Activated T-cell treated with anti-CD3 and anti-CD28 coated beads for 1 hour (primary cell): ENCODE data around the gene CASTOR1.
A peak's percentile ranks its signal among the peaks of the same experiment; 100 is the strongest.
"Not testable (repeated sequence)": the region's sequence is repeated elsewhere in the genome, so short reads cannot be mapped to it uniquely, and the experiment has no call there.

ENCODE experiments used
- DNase-seq: peaks from one replicate; pipeline ENCODE4 v3.0.0-alpha.2; 2020; ENCODE audit warnings: low read depth

The CASTOR1 gene

GRCh38 chr22:30289141-30289979 lies at the start of gene CASTOR1:
Gene CASTOR1, minus strand, starts transcription at chr22:30289505. Its CDS starts 8 bp downstream, at chr22:30289497.
- DNase-seq: peak; percentile 84

DNA sequence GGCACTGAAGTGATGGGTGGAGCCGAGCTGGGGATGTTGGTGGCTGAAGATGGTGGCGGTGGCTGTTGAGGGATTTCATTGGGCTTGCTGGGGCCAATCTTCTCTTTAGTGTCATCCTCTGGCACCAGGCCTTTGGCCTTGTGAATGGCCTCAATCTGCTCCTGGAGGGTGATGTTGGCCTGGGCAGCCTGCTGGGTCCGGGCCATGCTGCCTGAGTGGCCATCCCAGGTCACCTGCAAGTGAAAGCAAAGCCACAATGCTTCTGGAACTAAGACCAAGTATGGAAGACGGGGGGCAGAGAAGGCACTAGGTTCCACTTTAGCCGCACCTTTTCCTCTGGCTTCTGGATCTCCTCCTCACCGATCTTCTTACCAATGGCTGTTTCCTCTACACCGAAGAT lies 49.5 kb upstream of the CASTOR1 start:
- DNase-seq: no peak

GRCh38 chr22:30338341-30338740 lies 49.0 kb upstream of the CASTOR1 start:
- DNase-seq: not testable (repeated sequence)

- no peak for DNase-seq
Observed at GRCh38 chr22:30337461-30337778, 48.1 kb upstream of the CASTOR1 start.

GRCh38 chr22:30336752-30337460 lies 47.6 kb upstream of the CASTOR1 start:
- DNase-seq: no peak

- no peak for DNase-seq
Observed at GRCh38 chr22:30335236-30335635, 45.9 kb upstream of the CASTOR1 start.

GRCh38 chr22:30334646-30335045 lies 45.3 kb upstream of the CASTOR1 start:
- DNase-seq: no peak

DNA sequence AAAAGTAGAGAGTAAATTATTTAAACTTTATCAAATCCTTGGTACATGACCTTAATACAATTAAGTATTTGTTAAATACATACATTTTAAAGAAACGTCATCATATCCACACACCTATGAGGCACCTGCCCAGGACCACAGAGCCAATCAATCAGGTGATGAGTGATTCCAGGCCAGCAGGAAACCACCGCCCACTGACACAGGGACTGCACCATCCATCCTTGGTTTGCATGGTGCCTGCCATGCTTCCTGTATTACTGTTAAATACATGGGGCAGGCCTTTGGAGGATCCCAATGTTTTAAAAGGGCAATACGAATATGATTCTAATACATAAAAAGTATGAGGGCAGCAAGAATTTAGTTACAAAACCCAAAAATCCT lies 44.4 kb upstream of the CASTOR1 start:
- DNase-seq: no peak

- no peak for DNase-seq
Observed at GRCh38 chr22:30332994-30333706, 43.8 kb upstream of the CASTOR1 start.

GRCh38 chr22:30332551-30332950 lies 43.2 kb upstream of the CASTOR1 start:
- DNase-seq: no peak

GRCh38 chr22:30328466-30329049 lies 39.3 kb upstream of the CASTOR1 start:
- no peak for DNase-seq

DNA sequence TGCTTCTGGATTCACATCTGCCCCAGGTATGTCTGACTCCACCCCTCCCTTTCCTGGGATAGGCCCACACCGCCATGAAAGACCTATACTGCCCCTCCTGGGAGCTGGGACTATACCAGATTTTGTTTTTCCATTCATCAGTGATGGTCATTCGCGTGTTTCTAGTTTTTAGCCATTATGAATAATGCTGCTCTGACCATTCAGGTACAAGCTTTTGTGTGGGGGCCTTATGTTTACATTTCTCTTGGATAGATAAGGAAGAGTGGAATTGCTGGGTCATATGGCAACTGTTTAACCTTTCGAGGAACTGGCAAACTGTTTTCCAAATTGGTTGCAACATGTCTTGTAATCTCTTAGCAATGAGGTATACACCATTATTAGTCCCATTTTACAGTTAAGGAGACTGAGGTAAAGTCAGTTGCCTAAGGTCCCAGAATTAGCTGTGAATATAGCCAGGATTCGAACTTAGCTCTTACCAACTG lies 38.6 kb upstream of the CASTOR1 start:
- DNase-seq: no peak

GRCh38 chr22:30326706-30327362 lies 37.5 kb upstream of the CASTOR1 start, which contains the start of gene TBC1D10A:
Gene TBC1D10A, minus strand, starts transcription at chr22:30326941. Its CDS starts 60 bp downstream, at chr22:30326881.
- DNase-seq: peak; percentile 91

DNA sequence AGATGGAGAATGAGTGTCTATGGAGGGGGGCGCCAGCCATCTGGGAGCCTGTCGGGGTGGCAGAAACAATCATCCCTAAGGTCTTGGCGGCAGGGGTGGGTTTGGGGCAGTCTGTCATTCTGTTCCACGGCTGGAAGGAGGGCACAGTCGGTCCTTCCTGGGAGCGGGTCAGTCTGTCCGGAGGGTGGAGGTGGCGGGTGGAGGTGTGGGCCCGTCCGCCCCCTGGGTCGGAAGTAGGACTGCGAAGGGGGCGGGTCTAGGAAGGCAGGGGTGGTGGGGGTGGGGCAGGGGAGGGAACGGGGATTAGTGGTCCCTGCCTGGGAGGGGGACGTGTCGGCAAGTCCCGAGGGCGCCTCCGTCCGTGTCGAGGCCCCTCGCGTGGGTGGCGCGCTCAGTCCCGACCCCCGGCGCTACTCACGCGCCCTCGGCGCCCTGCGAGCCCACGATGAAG lies 37.0 kb upstream of the CASTOR1 start:
- no peak for DNase-seq

DNA sequence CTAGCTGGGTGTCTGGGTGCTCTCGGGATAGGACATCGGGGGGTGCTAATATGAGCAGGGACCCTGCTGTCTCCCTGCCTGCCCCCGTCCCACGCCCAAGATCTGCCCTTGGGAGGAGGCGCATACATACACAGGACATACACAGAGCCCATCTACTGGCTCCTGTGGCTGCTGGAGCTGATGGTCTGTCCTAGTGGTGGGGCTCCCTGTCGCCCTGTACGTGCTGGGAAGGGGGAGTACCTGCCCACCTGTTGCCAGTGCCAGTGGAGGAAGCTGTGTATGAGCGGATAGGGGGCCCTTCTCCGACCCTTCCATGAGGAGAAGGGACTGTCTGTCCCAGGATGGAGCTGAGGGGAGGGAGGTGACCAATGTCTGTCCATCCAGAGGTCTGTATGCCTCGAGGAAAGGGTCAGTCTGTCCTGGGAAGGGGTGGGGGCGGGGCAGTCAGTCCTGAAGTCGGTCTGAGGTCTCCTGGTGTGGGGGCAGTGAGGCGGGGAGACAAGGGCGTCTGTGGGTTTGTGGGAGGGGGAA lies 36.5 kb upstream of the CASTOR1 start:
- no peak for DNase-seq

GRCh38 chr22:30325065-30325720 lies 35.9 kb upstream of the CASTOR1 start:
- DNase-seq: no peak

GRCh38 chr22:30324014-30324730 lies 34.9 kb upstream of the CASTOR1 start:
- no peak for DNase-seq

DNA sequence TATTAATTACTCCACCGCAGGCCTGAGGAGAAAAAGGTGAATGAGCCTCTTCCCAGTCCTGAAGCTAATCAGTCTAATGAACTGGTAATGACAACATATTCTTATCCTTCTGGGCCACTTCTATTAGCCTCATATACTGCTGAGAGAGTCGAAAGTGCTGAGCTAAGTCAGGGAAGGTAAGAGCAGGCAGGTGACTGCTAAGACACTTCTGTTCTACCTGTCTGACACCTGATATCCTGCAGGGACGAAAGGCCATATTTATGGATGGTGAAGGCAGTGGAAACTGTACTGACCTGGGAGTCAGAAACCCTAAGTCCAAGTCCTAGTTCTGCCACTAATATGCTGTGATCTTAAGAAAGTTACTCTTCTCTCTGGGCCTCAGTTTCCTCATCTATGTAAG lies 33.9 kb upstream of the CASTOR1 start:
- DNase-seq: no peak

- no peak for DNase-seq
Observed at GRCh38 chr22:30321461-30321860, 32.2 kb upstream of the CASTOR1 start.

GRCh38 chr22:30320021-30320556 lies 30.8 kb upstream of the CASTOR1 start:
- DNase-seq: no peak
